Karpas-422 (cell line): ENCODE data around the gene PHETA1. TPM values are rescaled to one million over a fixed set of nuclear protein-coding genes. Genes with fewer than 3 reads are reported as not detected.

ENCODE experiments used
- DNase-seq: peaks from one replicate; pipeline ENCODE4 v3.0.0-alpha.2; 2015
- H2AFZ ChIP-seq: fragments of 200-600 bp; sonication (generic); 2 replicates; pipeline ENCODE4 v1.6.1; 2014; ENCODE audit warnings: antibody characterized with exemption, low read length, mixed read lengths
- H3K27ac ChIP-seq: fragments of 200-600 bp; sonication (generic); 2 replicates; pipeline ENCODE4 v1.5.1; 2014; ENCODE audit warnings: mild to moderate bottlenecking, low read length, moderate library complexity
- H3K27me3 ChIP-seq: fragments of 200-600 bp; sonication (generic); 2 replicates; pipeline ENCODE4 v1.6.1; 2014; ENCODE audit warnings: low read length, mixed read lengths
- H3K36me3 ChIP-seq: fragments of 200-600 bp; sonication (generic); 2 replicates; pipeline ENCODE4 v1.6.1; 2014; ENCODE audit warnings: low read length, mixed read lengths; ENCODE audit not compliant: insufficient read depth
- H3K4me1 ChIP-seq: fragments of 200-600 bp; sonication (generic); 2 replicates; pipeline ENCODE4 v1.6.1; 2014; ENCODE audit warnings: mild to moderate bottlenecking, low read length, mixed read lengths
- H3K4me2 ChIP-seq: fragments of 200-600 bp; sonication (generic); 2 replicates; pipeline ENCODE4 v1.6.1; 2014; ENCODE audit warnings: low read length, low read depth, mild to moderate bottlenecking; ENCODE audit not compliant: poor library complexity, severe bottlenecking
- H3K4me3 ChIP-seq: fragments of 200-600 bp; sonication (generic); 2 replicates; pipeline ENCODE4 v1.5.1; 2014; ENCODE audit warnings: mild to moderate bottlenecking, antibody characterized with exemption, low read length, mixed read lengths
- H3K79me2 ChIP-seq: fragments of 200-600 bp; sonication (generic); 2 replicates; pipeline ENCODE4 v1.6.1; 2014; ENCODE audit warnings: mild to moderate bottlenecking, low read length, mixed read lengths
- H3K9ac ChIP-seq: fragments of 200-600 bp; sonication (generic); 2 replicates; pipeline ENCODE4 v1.6.0; 2014; ENCODE audit warnings: low read length
- H3K9me2 ChIP-seq: fragments of 200-600 bp; sonication (generic), shearing (Covaris generic); replicated peaks from 2 replicates; pipeline ENCODE4 v1.6.0; 2014; ENCODE audit warnings: mild to moderate bottlenecking, low read length, moderate library complexity; ENCODE audit not compliant: insufficient read depth
- H3K9me3 ChIP-seq: fragments of 300-700, 200-600 bp; sonication (generic); 2 replicates; pipeline ENCODE4 v1.6.1; 2014; ENCODE audit warnings: low read length, mixed read lengths
- H4K20me1 ChIP-seq: fragments of 200-600 bp; sonication (generic); 2 replicates; pipeline ENCODE4 v1.6.1; 2014; ENCODE audit warnings: mild to moderate bottlenecking, antibody characterized with exemption, low read length, low read depth; ENCODE audit not compliant: insufficient read depth
- total RNA-seq: library from RNA; depleted of rRNA; stranded (reverse); fragments of >200 nt; shearing (Covaris generic); gene quantifications from 2 replicates; pipeline ENCODE4 v1.2.3, GENCODE V29; 2014; ENCODE audit warnings: low replicate concordance

Gene PHETA1
- total RNA-seq, 1 experiment from 2014 or later = 0.11 TPM

DNA sequence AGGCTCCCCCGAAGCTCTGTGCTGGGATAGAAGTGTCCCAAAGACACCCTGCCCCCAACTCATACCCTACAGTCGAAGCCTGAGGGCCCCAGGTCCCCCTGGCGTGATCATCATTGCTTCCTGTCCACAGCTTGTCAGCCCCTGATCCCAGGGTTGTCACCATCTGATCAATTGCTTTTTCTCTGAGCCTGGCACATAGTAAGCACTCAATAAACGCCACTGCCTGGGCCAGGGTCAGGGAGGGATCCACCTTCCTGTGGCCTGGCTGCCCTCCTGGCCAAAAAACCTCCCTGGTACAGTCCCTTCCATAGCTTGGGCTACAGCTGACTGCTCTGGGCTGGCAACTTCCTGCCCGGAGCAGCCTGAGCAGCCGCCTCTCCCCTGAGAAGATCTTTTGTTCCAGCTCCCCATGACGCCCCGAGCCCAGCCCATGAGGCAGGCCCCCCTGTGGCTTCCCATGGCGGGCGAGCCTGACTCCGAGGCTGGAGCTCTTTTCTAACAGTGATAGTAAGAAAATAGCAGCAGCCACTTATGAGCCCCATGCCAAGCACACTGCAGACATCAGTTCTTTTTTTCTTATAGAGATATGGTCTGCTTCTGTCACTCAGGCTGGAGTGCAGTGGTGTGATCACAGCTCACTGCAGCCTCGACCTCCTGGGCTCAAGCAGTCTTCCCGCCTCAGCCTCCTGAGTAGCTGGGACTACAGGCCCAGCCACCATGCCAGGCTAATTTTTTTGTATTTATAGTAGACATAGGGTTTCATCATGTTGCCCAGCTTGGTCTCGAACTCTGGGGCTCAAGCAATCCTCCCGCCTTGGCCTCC is 43.3 kb upstream of the PHETA1 start:
- Histone ChIP-seq H3K4me3 (no peak overlapping the region), H4K20me1 (peaks cover 23% of the 10 kb centered on the region), H2AFZ (no peak overlapping the region), H3K4me1 (peaks cover 49% of the 10 kb centered on the region), H3K27ac (peak overlapping the region; percentile 7), H3K27me3 (no peaks in the 10 kb centered on the region), H3K4me2 (no peak overlapping the region), H3K9me2 (no peaks in the 10 kb centered on the region), H3K9ac (no peak overlapping the region), H3K9me3 (no peaks in the 10 kb centered on the region), H3K79me2 (peaks cover 93% of the 10 kb centered on the region), H3K36me3 (no peaks in the 10 kb centered on the region)
- no peak for DNase-seq

DNA sequence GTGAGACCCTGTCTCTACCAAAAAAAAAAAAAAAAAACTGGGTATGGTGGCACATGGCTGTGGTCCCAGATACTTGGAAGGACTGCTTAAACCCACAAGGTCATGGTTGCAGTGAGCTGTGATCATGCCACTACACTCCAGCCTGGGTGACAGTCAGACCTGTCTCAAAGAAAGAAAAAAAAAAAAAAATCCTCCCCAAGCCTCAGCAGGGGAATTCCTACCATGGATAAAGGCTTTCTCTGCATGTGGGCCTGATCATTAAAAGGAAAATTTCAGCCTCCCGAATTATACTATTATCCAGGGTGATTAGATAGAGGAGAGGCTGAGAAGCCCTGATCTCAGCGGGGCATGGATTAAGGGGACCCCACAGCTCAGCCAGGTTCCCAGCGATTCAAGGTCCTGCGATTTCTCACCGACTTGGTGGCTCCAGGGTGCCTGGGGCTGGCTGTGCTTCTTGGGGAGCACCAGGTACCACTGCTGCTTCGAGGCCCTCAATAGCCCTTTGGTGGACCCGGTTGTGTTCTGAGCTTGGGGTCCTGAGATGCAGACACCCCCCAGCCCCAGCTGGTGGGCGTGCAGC is 42.4 kb upstream of the PHETA1 start:
- Histone ChIP-seq H3K27me3 (no peaks in the 10 kb centered on the region), H3K9ac (no peak overlapping the region), H3K9me2 (no peaks in the 10 kb centered on the region), H3K36me3 (no peaks in the 10 kb centered on the region), H3K27ac (peak overlapping the region; percentile 7; the same call in 1 of the 2 replicates), H2AFZ (no peak overlapping the region), H3K9me3 (no peaks in the 10 kb centered on the region), H4K20me1 (peaks cover 25% of the 10 kb centered on the region), H3K4me1 (peaks cover 51% of the 10 kb centered on the region), H3K79me2 (peaks cover 94% of the 10 kb centered on the region), H3K4me2 (no peak overlapping the region), H3K4me3 (no peak overlapping the region)
- DNase-seq = no peak

- Histone ChIP-seq H3K9me3 (no peaks in the 10 kb centered on the region), H3K36me3 (no peaks in the 10 kb centered on the region), H3K4me3 (no peak overlapping the region; the same call in 1 of the 2 replicates), H3K9me2 (no peaks in the 10 kb centered on the region), H3K4me2 (peak overlapping the region; percentile 83), H3K27ac (peak overlapping the region; percentile 76), H3K4me1 (peaks cover 51% of the 10 kb centered on the region), H2AFZ (no peak overlapping the region), H3K9ac (peak overlapping the region; percentile 96), H3K27me3 (no peaks in the 10 kb centered on the region), H4K20me1 (peaks cover 25% of the 10 kb centered on the region), H3K79me2 (peaks cover 94% of the 10 kb centered on the region)
- DNase-seq = no peak
Measured at GRCh38 chr12:111410431-111411184, 41.7 kb upstream of the PHETA1 start.

GRCh38 chr12:111409780-111410430 is 41.0 kb upstream of the PHETA1 start:
- peak; percentile 56 for DNase-seq
- Histone ChIP-seq H3K79me2 (peaks cover 90% of the 10 kb centered on the region), H3K27me3 (no peaks in the 10 kb centered on the region), H3K9me2 (no peaks in the 10 kb centered on the region), H3K27ac (peak overlapping the region; percentile 76), H3K4me3 (peak overlapping the region; percentile 97; the same call in 1 of the 2 replicates), H3K9ac (peak overlapping the region; percentile 96), H3K4me1 (peaks cover 54% of the 10 kb centered on the region), H3K9me3 (no peaks in the 10 kb centered on the region), H3K36me3 (no peaks in the 10 kb centered on the region), H2AFZ (no peak overlapping the region), H4K20me1 (peaks cover 25% of the 10 kb centered on the region), H3K4me2 (peak overlapping the region; percentile 83)

DNA sequence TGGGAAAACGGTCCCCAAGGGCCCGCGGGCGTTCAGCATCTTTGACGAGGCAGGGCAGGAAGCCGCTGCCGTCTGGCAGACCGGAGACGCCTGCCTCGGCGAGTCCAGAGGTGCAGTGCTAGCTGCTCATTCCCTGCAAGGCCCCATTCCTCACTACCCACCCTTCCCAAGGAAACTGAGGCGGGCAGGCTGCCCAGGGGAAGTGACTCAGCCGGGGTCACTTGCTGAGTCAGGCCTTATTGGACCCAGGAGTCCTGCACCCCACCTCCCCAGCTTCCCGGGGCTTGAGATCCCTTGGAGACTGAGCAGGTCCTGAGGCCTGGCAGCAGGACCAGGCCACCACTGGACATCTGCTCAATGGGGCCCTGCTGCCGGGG is 40.5 kb upstream of the PHETA1 start:
- H3K9ac ChIP-seq = peak overlapping the region; percentile 96
- H3K9me3 ChIP-seq = no peaks in the 10 kb centered on the region
- no peaks in the 10 kb centered on the region for H3K9me2 ChIP-seq
- H3K27ac ChIP-seq = peak overlapping the region; percentile 76
- no peak for DNase-seq
- H3K79me2 ChIP-seq = peaks cover 84% of the 10 kb centered on the region
- H3K4me3 ChIP-seq = peak overlapping the region; percentile 97; the same call in 1 of the 2 replicates
- H3K4me1 ChIP-seq = peaks cover 59% of the 10 kb centered on the region
- peaks cover 25% of the 10 kb centered on the region for H4K20me1 ChIP-seq
- no peaks in the 10 kb centered on the region for H3K36me3 ChIP-seq
- H3K27me3 ChIP-seq = no peaks in the 10 kb centered on the region
- peak overlapping the region; percentile 83 for H3K4me2 ChIP-seq
- H2AFZ ChIP-seq = no peak overlapping the region

DNA sequence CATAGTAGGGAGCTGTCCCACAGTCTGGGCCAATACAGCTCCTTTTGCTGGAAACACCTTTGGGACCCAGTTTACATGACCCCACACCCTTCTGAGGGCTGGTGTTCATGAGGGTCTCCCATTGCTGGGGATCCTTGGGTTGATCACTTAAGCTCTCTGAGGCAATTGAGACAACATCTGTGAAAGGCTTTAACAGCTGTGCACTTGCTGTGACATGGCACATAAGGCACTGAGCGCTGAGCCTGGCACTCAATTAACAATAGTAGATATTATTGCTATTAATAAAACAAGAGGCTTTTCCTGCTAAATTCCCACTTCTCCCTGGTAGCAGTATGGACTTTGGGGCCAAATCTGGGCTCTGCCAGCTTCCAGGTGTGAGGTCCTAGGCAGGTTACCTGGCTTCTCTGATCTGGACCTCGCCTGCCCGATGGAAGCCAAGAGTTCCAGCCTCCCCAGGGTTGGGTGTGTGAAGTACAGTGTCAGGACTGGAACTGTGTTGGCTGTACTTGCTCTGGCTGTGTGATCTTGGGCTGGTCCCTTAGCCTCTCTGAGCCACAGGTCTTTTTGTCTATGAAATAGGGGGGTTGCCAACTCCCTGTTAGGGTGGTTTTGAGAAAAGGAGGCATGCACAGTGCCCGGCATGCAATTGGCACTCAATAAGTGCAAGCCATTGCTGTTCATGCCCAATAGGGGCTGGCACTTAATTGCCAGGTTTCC is 39.9 kb upstream of the PHETA1 start:
- H3K9me2 ChIP-seq = no peaks in the 10 kb centered on the region
- no peaks in the 10 kb centered on the region for H3K9me3 ChIP-seq
- peaks cover 79% of the 10 kb centered on the region for H3K79me2 ChIP-seq
- H3K4me1 ChIP-seq = peaks cover 65% of the 10 kb centered on the region
- H2AFZ ChIP-seq = no peak overlapping the region
- DNase-seq = no peak
- no peaks in the 10 kb centered on the region for H3K27me3 ChIP-seq
- H3K36me3 ChIP-seq = no peaks in the 10 kb centered on the region
- H3K27ac ChIP-seq = peak overlapping the region; percentile 76
- H3K4me3 ChIP-seq = peak overlapping the region; percentile 97; the same call in 1 of the 2 replicates
- peaks cover 25% of the 10 kb centered on the region for H4K20me1 ChIP-seq
- H3K4me2 ChIP-seq = peak overlapping the region; percentile 83
- H3K9ac ChIP-seq = peak overlapping the region; percentile 96

DNA sequence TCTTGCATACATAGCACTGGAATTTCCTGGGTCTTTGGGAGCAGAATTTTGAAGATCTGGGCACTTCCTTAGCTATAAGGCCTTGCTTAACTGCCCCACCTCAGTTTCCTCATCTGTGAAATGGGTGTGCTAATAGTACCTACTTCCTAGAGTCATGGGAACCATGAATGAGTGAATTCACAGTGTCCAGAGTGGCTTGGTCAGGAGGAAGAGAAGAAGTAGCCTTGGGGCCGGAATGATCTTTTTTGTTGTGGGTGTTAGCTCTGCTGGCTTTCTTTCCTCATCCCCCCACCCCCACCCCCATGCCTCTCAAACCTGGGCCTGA is 39.2 kb upstream of the PHETA1 start:
- H3K9ac ChIP-seq = peak overlapping the region; percentile 96; the same call in 1 of the 2 replicates

More for the DNA sequence above, 39.2 kb upstream of the PHETA1 start:
- peaks cover 25% of the 10 kb centered on the region for H4K20me1 ChIP-seq
- H3K36me3 ChIP-seq = no peaks in the 10 kb centered on the region
- DNase-seq = no peak
- peaks cover 72% of the 10 kb centered on the region for H3K4me1 ChIP-seq
- H3K9me3 ChIP-seq = no peaks in the 10 kb centered on the region
- H3K27me3 ChIP-seq = no peaks in the 10 kb centered on the region
- H3K79me2 ChIP-seq = peaks cover 71% of the 10 kb centered on the region
- H2AFZ ChIP-seq = no peak overlapping the region
- peak overlapping the region; percentile 97; the same call in 1 of the 2 replicates for H3K4me3 ChIP-seq
- peak overlapping the region; percentile 85 for H3K27ac ChIP-seq
- peak overlapping the region; percentile 83 for H3K4me2 ChIP-seq
- no peaks in the 10 kb centered on the region for H3K9me2 ChIP-seq
